ENCODE data around the gene KRTAP4-12.

- TF ChIP-seq EZH2 (IDR thresholded peaks at IDR 0.05; ENCODE audit: borderline replicate concordance, low read length) = no peak
- TF ChIP-seq CTCF (IDR thresholded peaks at IDR 0.05; ENCODE audit: low read length) = no peak
These were observed 16.0 kb downstream of the KRTAP4-12 start for GRCh38 chr17:41107941-41108450.

Data from OCI-LY1 (cell line).